GM18907 (cell line): ENCODE results near the gene IL11.
A peak's percentile ranks its signal among the peaks of the same experiment; 100 is the strongest.

Experiments used
- ATAC-seq: cut with Tn5 transposase; IDR thresholded peaks from one replicate; pipeline ENCODE4 v1.9.1; 2021; ENCODE audit warnings: mild to moderate bottlenecking, moderate library complexity; ENCODE audit not compliant: unreplicated experiment

The IL11 gene

GRCh38 chr19:55391702-55392615 lies 21.7 kb upstream of the IL11 start:
- ATAC-seq = no peak

GRCh38 chr19:55391191-55391670 lies 21.0 kb upstream of the IL11 start:
- ATAC-seq = no peak

- no peak for ATAC-seq
Measured at GRCh38 chr19:55390461-55390880, 20.2 kb upstream of the IL11 start.

GRCh38 chr19:55389386-55390317 lies 19.4 kb upstream of the IL11 start:
- no peak for ATAC-seq

- ATAC-seq = no peak
Measured at GRCh38 chr19:55387736-55388497, 17.7 kb upstream of the IL11 start.

GRCh38 chr19:55386493-55386971 lies 16.3 kb upstream of the IL11 start:
- ATAC-seq = no peak

GRCh38 chr19:55385724-55386492 lies 15.6 kb upstream of the IL11 start, which contains the start of gene RPL28:
RPL28 (plus strand) TSS chr19:55385932; CDS start chr19:55386358, 426 bp downstream.
- ATAC-seq = peak; percentile 67

GRCh38 chr19:55384920-55385723 lies 14.9 kb upstream of the IL11 start:
- peak; percentile 64 for ATAC-seq

- ATAC-seq = no peak
Measured at GRCh38 chr19:55384131-55384919, 14.1 kb upstream of the IL11 start, which contains the start of gene TMEM238. TMEM238 (minus strand) TSS chr19:55384292; CDS start chr19:55384259, 33 bp downstream.

- no peak for ATAC-seq
Measured at GRCh38 chr19:55383279-55384130, 13.2 kb upstream of the IL11 start.

- ATAC-seq = no peak
Measured at GRCh38 chr19:55382522-55383054, 12.3 kb upstream of the IL11 start.

GRCh38 chr19:55382013-55382412 lies 11.8 kb upstream of the IL11 start:
- ATAC-seq = no peak

GRCh38 chr19:55379174-55379573 lies 8.9 kb upstream of the IL11 start:
- ATAC-seq = no peak

GRCh38 chr19:55377356-55378131 lies 7.3 kb upstream of the IL11 start:
- ATAC-seq = no peak

- ATAC-seq = no peak
Measured at GRCh38 chr19:55376241-55376933, 6.1 kb upstream of the IL11 start, which contains the start of gene TMEM190. TMEM190 (plus strand) TSS chr19:55376826; CDS start chr19:55376854, 28 bp downstream.
